CD4-positive, alpha-beta memory T cell (primary cell): ENCODE data around the gene PLVAP. TPM values are rescaled to one million over a fixed set of nuclear protein-coding genes. Genes with fewer than 3 reads are reported as not detected.

Source experiments
- CTCF ChIA-PET: fragments of 350-600 bp; sonication (Branson Sonifier 250); formaldehyde crosslinking; loops from one replicate; lab custom pipeline; 2021; ENCODE audit warnings: inconsistent platforms; ENCODE audit not compliant: partially characterized antibody; lab: Charles Lee
- POLR2A ChIA-PET: fragments of 350-600 bp; sonication (Branson Sonifier 250); formaldehyde crosslinking; loops from one replicate; lab custom pipeline; 2021; ENCODE audit not compliant: partially characterized antibody; lab: Charles Lee
- DNase-seq, 5 donors: peaks; one replicate each; pipeline versions ENCODE4 v3.0.0 to v3.0.0-alpha.2; 2020 to 2022; ENCODE audit warnings: mixed read lengths in 1 of 5
- H3K27ac ChIP-seq: one replicate; pipeline ENCODE4 v1.7.0; 2013; ENCODE audit warnings: low read depth, low read length
- H3K27me3 ChIP-seq: 2 replicates; pipeline ENCODE4 v1.7.0; 2013; ENCODE audit warnings: mild to moderate bottlenecking, low read length, moderate library complexity; ENCODE audit not compliant: insufficient read depth
- H3K36me3 ChIP-seq: 2 replicates; pipeline ENCODE4 v1.7.0; 2013; ENCODE audit warnings: mild to moderate bottlenecking, low read length, moderate library complexity; ENCODE audit not compliant: insufficient read depth
- H3K4me1 ChIP-seq: 2 replicates; pipeline ENCODE4 v1.7.0; 2013; ENCODE audit warnings: mild to moderate bottlenecking, low read length, moderate library complexity; ENCODE audit not compliant: insufficient read depth
- H3K4me3 ChIP-seq, 2 donors: one replicate each; pipeline ENCODE4 v1.7.0; 2013; ENCODE audit warnings: low read length in 2 of 2, mild to moderate bottlenecking in 1 of 2
- H3K9me3 ChIP-seq, 2 donors: one replicate each; pipeline ENCODE4 v1.7.0; 2013; ENCODE audit warnings: low read length in 2 of 2, control low read depth in 1 of 2; ENCODE audit not compliant: control insufficient read depth in 1 of 2
- H3K27ac Mint-ChIP-seq, 7 donors: one replicate each; pipeline ENCODE4 v1.8.0; 2020 to 2021; ENCODE audit warnings: mixed read lengths in 7 of 7, mild to moderate bottlenecking in 6 of 7, inconsistent platforms in 3 of 7, moderate library complexity in 3 of 7
- H3K27me3 Mint-ChIP-seq, 2 donors: one replicate each; pipeline ENCODE4 v1.8.0; 2020 to 2021; ENCODE audit warnings: mixed read lengths in 2 of 2
- H3K36me3 Mint-ChIP-seq, 2 donors: one replicate each; pipeline ENCODE4 v1.8.0; 2020 to 2021; ENCODE audit warnings: mixed read lengths in 2 of 2, inconsistent platforms in 1 of 2, mild to moderate bottlenecking in 1 of 2
- H3K4me1 Mint-ChIP-seq, 4 donors: one replicate each; pipeline ENCODE4 v1.8.0; 2020 to 2021; ENCODE audit warnings: mixed read lengths in 4 of 4, mild to moderate bottlenecking in 1 of 4
- H3K4me3 Mint-ChIP-seq, 8 donors: one replicate each; pipeline ENCODE4 v1.8.0; 2020 to 2021; ENCODE audit warnings: mixed read lengths in 8 of 8, mild to moderate bottlenecking in 7 of 8, moderate library complexity in 6 of 8, inconsistent platforms in 3 of 8
- H3K9me3 Mint-ChIP-seq, 8 donors: one replicate each; pipeline ENCODE4 v1.8.0; 2020 to 2021; ENCODE audit warnings: mixed read lengths in 8 of 8, mild to moderate bottlenecking in 5 of 8, inconsistent platforms in 3 of 8, moderate library complexity in 1 of 8
- intact Hi-C: fragments of 100-400 bp; cut with micrococcal nuclease; formaldehyde crosslinking; loops from one replicate; pipeline ENCODE4 v1.15.1; 2023
- polyA plus RNA-seq, 2 donors: library from polyadenylated mRNA; unstranded; fragments of 300-500 nt; fragmentation: Illumina TruSeq; gene quantifications; one replicate each; pipeline ENCODE4 v1.2.3, GENCODE V29; 2021
- total RNA-seq, 2 experiments: library from RNA; stranded (reverse); gene quantifications; one replicate each; pipeline ENCODE4 v1.2.3, GENCODE V29; 2021

PLVAP gene
- total and polyA plus RNA-seq, 4 experiments from 2014 or later = 0.23 TPM; not detected in 3

DNA sequence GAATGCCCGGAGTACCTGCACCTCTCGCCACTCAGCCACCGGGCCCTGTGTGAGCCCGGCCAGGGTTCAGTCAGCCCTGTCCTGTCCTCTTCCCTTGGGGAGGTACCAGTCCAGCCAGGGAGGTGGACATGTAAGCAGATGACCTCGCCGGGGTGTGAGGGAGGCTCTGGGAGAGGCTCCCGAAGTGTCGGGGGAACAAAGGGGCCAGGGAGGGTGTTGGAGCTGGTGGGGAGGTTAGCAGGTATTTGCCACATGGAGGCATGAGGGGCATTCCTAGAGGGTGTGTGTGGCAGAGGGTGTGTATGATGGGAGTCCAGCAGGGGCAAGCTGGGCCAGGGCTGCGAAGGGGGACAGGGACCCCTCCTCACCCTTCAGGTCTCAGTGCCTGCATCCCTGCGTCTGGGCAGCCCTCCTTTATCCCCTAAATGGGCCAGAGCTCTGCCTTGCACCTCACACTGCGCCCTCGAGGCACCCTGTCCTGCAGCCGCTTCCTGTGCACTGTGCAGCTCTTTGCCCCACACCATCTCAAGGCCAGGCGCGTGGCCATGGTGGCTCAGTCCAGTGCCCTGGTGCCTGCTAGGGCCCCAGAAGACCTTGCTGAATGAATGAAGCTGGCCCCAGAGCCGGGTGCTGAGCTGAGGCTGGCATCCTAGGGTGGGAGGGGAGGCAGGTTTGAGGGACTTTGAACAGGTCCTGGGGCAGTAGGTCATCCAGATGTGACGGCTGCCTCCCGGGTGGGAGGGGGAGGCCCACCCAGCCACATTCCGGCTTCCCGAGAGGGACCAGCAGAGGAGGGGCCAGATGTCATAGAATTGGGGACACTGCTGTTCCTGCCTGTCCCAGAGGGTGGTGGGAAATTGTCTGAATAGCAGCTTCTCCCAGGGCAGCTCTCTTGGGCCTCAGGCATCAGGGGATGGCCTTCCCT lies 64.7 kb downstream of the PLVAP start:
- H3K36me3 Mint-ChIP-seq = peaks cover 11 to 24% of the 10 kb centered on the region in 2 donors
- Histone ChIP-seq H3K36me3 (peaks cover 29% of the 10 kb centered on the region), H3K27me3 (no peaks in the 10 kb centered on the region), H3K4me3 (no peak overlapping the region), H3K4me1 (peaks cover 30% of the 10 kb centered on the region), H3K27ac (no peak overlapping the region), H3K9me3 (no peaks in the 10 kb centered on the region)
- no peak overlapping the region for H3K4me3 Mint-ChIP-seq
- H3K9me3 Mint-ChIP-seq = no peaks in the 10 kb centered on the region
- POLR2A ChIA-PET = interaction anchor here (1.1 to 1.5 kb wide), 3 partner anchors 12 to 15 kb away, joined by 3 to 5 read pairs (median 3); no protein-coding TSS in a partner anchor
- DNase-seq = peak in 1 of 5 donors; percentile 30
- H3K27me3 Mint-ChIP-seq = no peaks in the 10 kb centered on the region
- H3K27ac Mint-ChIP-seq = no peak overlapping the region
- intact Hi-C loops = no loop called here
- peaks cover 20 to 46% (median 30%) of the 10 kb centered on the region in 4 donors for H3K4me1 Mint-ChIP-seq
- CTCF ChIA-PET = interaction anchor here (1.2 kb wide), 1 partner anchor 74 kb away, joined by 4 read pairs; no protein-coding TSS in a partner anchor

DNA sequence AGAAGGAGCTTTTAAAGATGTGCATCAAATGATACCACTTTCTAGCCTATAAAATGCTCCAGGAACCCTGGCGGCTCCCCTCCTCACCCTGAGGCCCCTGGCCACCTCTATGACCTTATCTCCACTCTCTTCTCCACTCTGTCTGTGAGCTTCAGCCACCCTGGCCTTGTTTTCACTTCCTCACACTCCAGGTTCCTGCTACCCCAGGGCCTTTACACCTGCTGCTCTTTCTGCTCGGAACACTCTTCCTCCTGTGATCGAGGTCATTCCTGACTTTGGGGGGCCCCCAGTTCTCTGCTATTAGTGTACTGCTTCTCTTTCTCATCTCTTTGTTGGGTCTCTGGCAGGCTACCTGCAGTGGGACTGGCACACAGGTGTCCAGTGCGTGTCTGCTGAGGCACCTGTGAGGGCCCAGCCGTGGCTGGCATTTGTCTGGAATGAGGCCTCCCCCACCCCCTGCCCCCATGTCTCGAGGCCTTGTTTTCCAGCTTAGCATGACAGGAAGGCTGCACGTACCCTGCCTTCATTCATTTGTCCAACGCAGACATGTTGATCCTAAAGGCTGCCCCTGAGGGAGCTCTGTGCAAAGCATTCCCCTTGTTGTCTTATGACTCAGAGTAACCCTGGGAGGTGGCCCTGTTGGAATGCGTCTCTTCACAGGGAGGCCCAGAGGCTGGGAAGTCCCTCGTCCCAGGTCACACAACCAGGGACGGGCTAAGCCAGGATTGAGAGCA lies 65.5 kb downstream of the PLVAP start:
- H3K4me1 Mint-ChIP-seq = peaks cover 20 to 51% (median 31%) of the 10 kb centered on the region in 4 donors
- no peaks in the 10 kb centered on the region for H3K27me3 ChIP-seq
- POLR2A ChIA-PET = interaction anchor here (1.2 kb wide), 1 partner anchor 12 kb away, joined by 3 read pairs; no protein-coding TSS in a partner anchor
- peaks cover 33% of the 10 kb centered on the region for H3K4me1 ChIP-seq
- H3K4me3 Mint-ChIP-seq = peak overlapping the region in 6 of 8 donors; percentile 40 to 95 (median 64)
- no peaks in the 10 kb centered on the region for H3K9me3 Mint-ChIP-seq
- no peak overlapping the region for H3K27ac ChIP-seq
- peak in 1 of 5 donors; percentile 18 for DNase-seq
- H3K27ac Mint-ChIP-seq = peak overlapping the region in 5 of 7 donors; percentile 27 to 90 (median 64)
- H3K36me3 ChIP-seq = peaks cover 29% of the 10 kb centered on the region
- no peaks in the 10 kb centered on the region for H3K27me3 Mint-ChIP-seq
- H3K9me3 ChIP-seq = no peaks in the 10 kb centered on the region
- intact Hi-C loops = no loop called here
- peaks cover 11 to 21% of the 10 kb centered on the region in 2 donors for H3K36me3 Mint-ChIP-seq
- CTCF ChIA-PET = interaction anchor here (0.6 to 1.2 kb wide), 2 partner anchors 12 to 74 kb away, joined by 3 to 4 read pairs; no protein-coding TSS in a partner anchor
- H3K4me3 ChIP-seq = no peak overlapping the region

DNA sequence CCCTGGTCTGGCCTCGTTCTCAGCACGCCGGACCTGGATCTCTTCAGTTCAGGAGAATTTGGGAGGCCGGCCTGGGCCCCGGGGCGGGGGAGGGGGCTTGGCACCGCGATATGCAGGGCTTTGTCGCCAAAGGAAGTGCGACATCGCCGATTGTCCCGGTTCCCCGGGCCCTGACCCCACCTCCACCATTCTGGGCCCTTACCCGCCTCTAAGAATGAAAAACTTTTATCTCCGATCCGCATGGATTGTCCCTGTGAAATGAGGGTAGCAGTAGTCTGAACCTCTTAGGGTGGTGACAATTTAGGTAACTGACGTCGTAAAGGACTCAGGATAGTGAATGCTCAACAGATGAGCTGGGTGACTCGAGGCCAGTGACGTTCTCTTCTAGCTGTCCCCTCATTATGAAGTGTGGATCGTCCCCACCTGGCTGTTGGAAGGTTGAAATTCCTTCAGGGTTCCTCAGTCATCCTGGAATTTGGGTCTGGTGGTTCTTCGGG lies 67.1 kb downstream of the PLVAP start:
- H3K4me3 Mint-ChIP-seq = peak overlapping the region; percentile 95 to 99 (median 97)
- Histone ChIP-seq H3K4me1 (peaks cover 45% of the 10 kb centered on the region), H3K4me3 (peak overlapping the region; percentile 81 to 82), H3K27me3 (no peaks in the 10 kb centered on the region), H3K27ac (peak overlapping the region; percentile 82), H3K36me3 (peaks cover 22% of the 10 kb centered on the region), H3K9me3 (no peaks in the 10 kb centered on the region)
- no peaks in the 10 kb centered on the region for H3K27me3 Mint-ChIP-seq
- no peaks in the 10 kb centered on the region for H3K9me3 Mint-ChIP-seq
- POLR2A ChIA-PET = interaction anchor here (0.8 to 3.7 kb wide), 10 partner anchors 12 to 235 kb away, joined by 3 to 54 read pairs (median 7); partner anchors contain the start of genes ANO8, BABAM1, HAUS8 and MVB12A
- peaks cover 3 to 14% of the 10 kb centered on the region in 2 donors for H3K36me3 Mint-ChIP-seq
- H3K4me1 Mint-ChIP-seq = peaks cover 23 to 59% (median 40%) of the 10 kb centered on the region in 4 donors
- CTCF ChIA-PET = interaction anchor here (1.5 to 2.0 kb wide), 2 partner anchors 50 to 156 kb away, joined by 4 to 5 read pairs; no protein-coding TSS in a partner anchor
- H3K27ac Mint-ChIP-seq = peak overlapping the region; percentile 78 to 97 (median 97)
- peak in 1 of 5 donors; percentile 44 for DNase-seq
- intact Hi-C loops = loop anchor here (1.0 to 5.0 kb wide), 4 partner anchors 27 to 97 kb away; partner anchors contain the start of genes BABAM1, BST2, GTPBP3 and OCEL1

DNA sequence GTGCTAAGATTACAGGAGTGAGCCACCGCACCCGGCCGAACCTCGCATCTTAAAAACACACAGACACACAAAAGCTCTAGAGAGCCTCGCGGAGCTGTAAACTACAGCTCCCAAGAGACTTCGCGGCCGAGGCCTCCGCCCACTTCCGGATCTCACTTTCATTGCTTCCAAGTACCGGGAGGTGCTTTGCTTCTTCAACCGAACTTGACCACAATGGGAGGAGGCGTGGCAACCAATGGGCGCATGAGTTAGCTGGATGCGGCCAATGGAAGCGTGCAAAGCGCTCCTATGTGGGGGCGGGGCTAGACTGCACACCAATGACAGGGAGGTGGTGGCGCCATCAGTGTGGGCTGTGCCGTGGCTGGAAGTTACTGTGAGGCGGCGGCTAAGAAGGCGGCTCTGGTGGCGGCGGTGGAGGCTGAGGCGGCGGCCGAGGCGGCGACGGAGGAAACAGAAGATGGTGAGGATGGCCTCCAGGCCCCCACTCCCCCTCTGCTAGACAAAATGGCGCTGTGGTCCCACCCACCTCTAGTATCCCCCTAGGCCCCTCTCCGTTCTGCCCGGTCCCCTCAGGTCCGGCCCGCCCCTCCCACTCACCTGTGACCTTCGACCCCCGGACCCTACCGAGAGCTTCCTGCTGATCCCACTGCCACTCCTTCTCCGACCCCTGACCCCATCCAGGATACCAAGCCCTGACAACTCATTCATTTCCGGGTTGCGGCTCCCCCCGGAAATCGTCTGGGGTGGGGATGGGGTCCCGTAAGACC lies 67.8 kb downstream of the PLVAP start, which contains the start of gene DDA1:
TSS of gene DDA1 (plus strand) at position 366 of the 767 bp plus-strand sequence. CDS start at position 458, 92 bp downstream.
- DNase-seq = peak; percentile 97 to 100 (median 99)
- peaks cover 51% of the 10 kb centered on the region for H3K4me1 ChIP-seq
- H3K27me3 ChIP-seq = no peaks in the 10 kb centered on the region
- Mint-ChIP-seq H3K4me1 (peaks cover 26 to 65% (median 45%) of the 10 kb centered on the region in 4 donors), H3K27me3 (no peaks in the 10 kb centered on the region), H3K9me3 (no peaks in the 10 kb centered on the region), H3K36me3 (peaks cover 3 to 13% of the 10 kb centered on the region in 2 donors), H3K4me3 (peak within 1 kb of the TSS; percentile 95 to 99 (median 97)), H3K27ac (peak within 1 kb of the TSS; percentile 78 to 97 (median 97))
- peak within 1 kb of the TSS; percentile 82 for H3K27ac ChIP-seq
- H3K4me3 ChIP-seq = peak within 1 kb of the TSS; percentile 81 to 82
- no peaks in the 10 kb centered on the region for H3K9me3 ChIP-seq
- ChIA-PET POLR2A (interaction anchor here (0.7 to 3.7 kb wide), 18 partner anchors 8 to 234 kb away, joined by 3 to 54 read pairs (median 5); partner anchors contain the start of genes ANO8, BABAM1, HAUS8 and MVB12A), CTCF (interaction anchor here (0.8 to 2.0 kb wide), 10 partner anchors 12 to 157 kb away, joined by 3 to 8 read pairs (median 4); partner anchors contain the start of genes ANO8, BABAM1 and MVB12A)
- peaks cover 17% of the 10 kb centered on the region for H3K36me3 ChIP-seq
- intact Hi-C loops = loop anchor here (1.0 to 5.0 kb wide), 4 partner anchors 28 to 98 kb away; partner anchors contain the start of genes BABAM1, BST2, GTPBP3 and OCEL1

DNA sequence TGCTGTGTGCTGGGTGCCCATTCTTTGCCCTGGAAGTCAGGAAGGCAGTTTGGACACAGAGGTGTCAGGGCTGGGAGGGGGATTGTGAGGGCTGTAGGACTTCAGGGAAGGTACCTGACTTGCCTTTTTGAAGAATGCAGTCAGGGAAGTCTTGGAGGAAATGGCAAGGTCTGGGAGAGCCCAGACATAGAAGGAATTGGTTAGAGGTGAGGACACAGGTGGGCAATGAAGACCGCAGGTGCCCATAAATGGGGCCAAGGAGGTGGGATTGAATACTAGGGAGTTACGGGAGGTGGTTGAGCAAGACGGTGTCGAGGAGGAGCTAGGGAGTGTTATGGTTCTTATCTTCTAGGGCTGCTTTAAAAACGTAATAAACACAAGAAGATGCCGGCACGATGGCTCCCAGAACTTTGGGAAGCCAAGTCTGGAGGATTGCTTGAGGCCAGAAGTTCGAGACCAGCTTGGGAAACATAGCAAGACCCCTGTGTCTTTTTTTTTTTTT lies 69.2 kb downstream of the PLVAP start:
- H3K27me3 ChIP-seq = no peaks in the 10 kb centered on the region
- Mint-ChIP-seq H3K4me1 (peaks cover 31 to 76% (median 54%) of the 10 kb centered on the region in 4 donors), H3K27me3 (no peaks in the 10 kb centered on the region), H3K27ac (peak overlapping the region in 4 of 7 donors; percentile 2 to 79 (median 56)), H3K36me3 (peaks cover 0 to 8% of the 10 kb centered on the region in 2 donors), H3K9me3 (no peaks in the 10 kb centered on the region), H3K4me3 (peak overlapping the region in 7 of 8 donors; percentile 13 to 94 (median 41))
- H3K9me3 ChIP-seq = no peaks in the 10 kb centered on the region
- ChIA-PET CTCF (interaction anchor here (0.9 to 2.0 kb wide), 4 partner anchors 11 to 48 kb away, joined by 3 to 5 read pairs (median 5); no protein-coding TSS in a partner anchor), POLR2A (interaction anchor here (1.9 to 3.7 kb wide), 4 partner anchors 9 to 233 kb away, joined by 6 to 54 read pairs (median 10); partner anchors contain the start of genes ANO8, BABAM1, HAUS8 and MYO9B)
- no peak overlapping the region for H3K27ac ChIP-seq
- no peak overlapping the region for H3K4me3 ChIP-seq
- no peak for DNase-seq
- peaks cover 9% of the 10 kb centered on the region for H3K36me3 ChIP-seq
- H3K4me1 ChIP-seq = peaks cover 62% of the 10 kb centered on the region
- intact Hi-C loops = loop anchor here (5.0 kb wide), 1 partner anchor 99 kb away; the partner anchor contains the start of gene BST2
